Non-pigmented ciliary epithelial cell (primary cell): Measurements from ENCODE around the gene MZT1.
"Not testable (repeated sequence)": the region's sequence is repeated elsewhere in the genome, so short reads cannot be mapped to it uniquely, and the experiment has no call there.

Experiments
- DNase-seq: peaks from one replicate; pipeline ENCODE4 v3.0.0-alpha.2; 2010; ENCODE audit warnings: low read depth

Gene MZT1

GRCh38 chr13:72727417-72728289 lies at the start of gene MZT1, which contains the start of gene BORA:
Gene MZT1, minus strand, starts transcription at chr13:72727629. Its CDS starts 27 bp downstream, at chr13:72727602.
Gene BORA, plus strand, starts transcription at chr13:72727923. Its CDS starts 1,018 bp downstream, at chr13:72728941.
- DNase-seq = peak; percentile 93

GRCh38 chr13:72774019-72774418 lies 46.6 kb upstream of the MZT1 start:
- no peak for DNase-seq

GRCh38 chr13:72763411-72763810 lies 36.0 kb upstream of the MZT1 start:
- no peak for DNase-seq

DNA sequence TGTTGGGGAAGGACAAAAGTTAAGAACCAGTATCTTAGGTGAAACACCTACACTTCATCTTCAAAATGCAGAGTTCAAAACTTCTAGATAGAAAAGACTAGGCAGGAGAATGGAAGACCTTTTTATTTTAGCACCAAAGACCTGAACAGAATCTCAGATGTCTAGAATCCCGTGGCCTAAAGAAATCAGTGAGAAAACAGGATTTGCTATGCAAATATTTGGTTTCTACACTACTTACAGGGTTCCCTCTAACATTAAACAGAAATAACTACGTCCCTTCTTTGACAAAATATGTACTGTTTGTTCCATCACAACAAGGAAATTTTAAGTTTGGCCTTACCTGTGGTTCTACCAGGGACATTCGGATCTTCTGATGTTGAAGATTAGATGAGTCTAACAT lies 32.8 kb upstream of the MZT1 start:
- no peak for DNase-seq

- DNase-seq = no peak
Observed at GRCh38 chr13:72757792-72758535, 30.5 kb upstream of the MZT1 start.

- no peak for DNase-seq
Observed at GRCh38 chr13:72754111-72754510, 26.7 kb upstream of the MZT1 start.

DNA sequence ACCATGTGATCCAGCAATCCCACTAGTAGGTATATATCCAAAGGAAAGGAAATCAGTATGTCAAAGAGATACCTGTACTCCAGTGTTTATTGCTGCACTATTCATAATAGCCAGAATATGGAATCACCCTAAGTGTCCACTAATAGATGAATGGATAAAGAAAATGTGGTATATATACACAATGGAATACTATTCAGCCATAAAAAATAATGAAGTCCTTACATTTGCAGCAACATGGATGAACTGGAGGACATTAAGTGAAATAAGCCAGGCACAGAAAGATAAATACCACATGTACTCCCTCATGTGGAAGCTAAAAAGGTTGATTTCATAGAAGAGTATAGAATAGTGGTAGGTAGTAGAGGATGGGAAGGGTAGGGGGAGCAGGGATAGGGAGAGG lies 23.8 kb upstream of the MZT1 start:
- DNase-seq = no peak

GRCh38 chr13:72745260-72745659 lies 17.8 kb upstream of the MZT1 start:
- DNase-seq = no peak

DNA sequence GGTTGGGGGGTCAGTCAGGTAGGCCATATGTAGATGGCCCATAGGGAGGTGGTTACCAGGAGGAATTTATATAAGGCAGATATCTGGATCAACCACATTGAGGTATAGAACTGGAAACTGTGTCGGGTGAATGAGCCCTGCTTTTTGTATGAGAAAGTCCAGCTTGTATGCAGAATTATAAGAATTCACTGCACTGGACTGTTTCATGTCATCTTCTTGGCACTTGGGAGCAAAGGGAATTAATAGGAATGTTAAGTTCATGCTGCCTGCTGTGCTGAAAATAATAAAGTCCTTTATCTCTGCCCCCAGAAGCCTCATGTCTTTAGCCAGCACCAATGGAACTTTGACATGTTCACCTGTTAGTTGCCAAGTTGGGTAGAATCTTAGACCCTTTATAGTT lies 12.6 kb upstream of the MZT1 start:
- DNase-seq = no peak

DNA sequence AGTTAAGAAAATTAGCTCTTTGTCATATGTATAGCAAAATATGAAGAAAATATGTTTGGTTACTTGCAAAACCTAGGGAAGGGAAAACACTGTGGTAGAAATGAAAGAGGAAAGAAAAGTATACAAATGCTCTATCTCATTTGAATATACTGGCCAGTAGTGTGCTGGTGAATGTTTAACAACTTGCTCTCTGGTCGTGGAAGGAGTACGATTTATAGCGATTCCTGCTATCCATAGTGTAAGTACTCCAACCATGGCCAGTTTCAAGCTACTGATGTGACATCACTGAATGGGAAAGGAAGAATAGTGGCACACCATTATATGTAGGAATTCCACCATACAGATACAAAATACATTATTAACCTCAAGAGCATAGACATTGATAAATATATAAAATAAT lies 9.6 kb upstream of the MZT1 start:
- no peak for DNase-seq

DNA sequence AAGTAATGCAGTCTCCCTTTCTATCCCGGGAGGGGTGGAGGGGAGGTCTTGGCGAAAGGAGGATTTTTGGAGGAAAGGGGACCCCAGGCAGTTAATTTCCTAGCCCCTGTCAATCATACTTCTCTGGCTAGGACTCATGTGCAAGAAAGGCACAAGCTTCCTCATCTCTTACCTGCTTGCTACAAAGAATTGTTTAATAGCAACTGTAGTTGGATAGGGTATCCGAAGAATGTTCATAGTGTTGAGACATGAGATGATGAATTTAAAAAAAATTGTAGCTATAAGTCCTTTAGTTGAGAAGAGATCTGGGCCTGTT lies 819 bp upstream of the MZT1 start:
- DNase-seq = no peak

- DNase-seq = no peak
Observed at GRCh38 chr13:72726726-72727416, 558 bp downstream of the MZT1 start.

DNA sequence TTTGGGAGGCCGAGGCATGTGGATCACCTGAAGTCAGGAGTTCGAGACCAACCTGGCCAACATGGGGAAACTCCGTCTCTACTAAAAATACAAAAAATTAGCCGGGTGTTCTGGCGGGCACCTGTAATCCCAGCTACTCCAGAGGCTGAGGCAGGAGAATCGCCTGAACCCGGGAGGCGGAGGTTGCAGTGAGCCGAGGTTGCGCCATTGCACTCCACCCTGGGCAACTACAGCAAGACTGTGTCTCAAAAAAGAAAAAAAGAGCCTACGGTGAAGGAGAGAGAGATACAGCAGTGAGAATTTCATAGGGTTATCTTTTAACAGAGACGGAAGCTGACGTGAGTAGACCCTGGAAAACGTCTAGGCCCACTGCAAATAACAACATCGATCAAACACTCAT lies 1.2 kb downstream of the MZT1 start:
- DNase-seq = not testable (repeated sequence)

DNA sequence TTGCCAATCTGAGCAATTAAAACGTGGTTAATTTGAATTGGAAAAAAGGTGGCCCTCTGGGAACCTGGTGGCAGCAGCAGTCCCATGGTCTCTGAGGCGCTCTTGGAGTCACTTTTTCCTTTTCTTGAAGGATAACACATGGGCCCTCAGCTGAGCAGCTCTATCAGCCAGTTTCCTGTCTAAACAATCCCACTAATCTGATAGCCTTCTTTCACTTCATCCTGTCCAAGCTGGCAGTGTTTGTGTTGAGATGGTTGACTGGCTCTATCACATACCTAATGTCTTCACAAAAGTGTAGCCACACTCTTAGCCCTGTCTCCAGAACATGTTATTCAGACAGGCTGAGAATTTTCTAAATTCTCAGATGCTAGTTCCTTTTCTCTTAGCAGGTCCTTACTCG lies 10.7 kb downstream of the MZT1 start:
- DNase-seq = no peak

DNA sequence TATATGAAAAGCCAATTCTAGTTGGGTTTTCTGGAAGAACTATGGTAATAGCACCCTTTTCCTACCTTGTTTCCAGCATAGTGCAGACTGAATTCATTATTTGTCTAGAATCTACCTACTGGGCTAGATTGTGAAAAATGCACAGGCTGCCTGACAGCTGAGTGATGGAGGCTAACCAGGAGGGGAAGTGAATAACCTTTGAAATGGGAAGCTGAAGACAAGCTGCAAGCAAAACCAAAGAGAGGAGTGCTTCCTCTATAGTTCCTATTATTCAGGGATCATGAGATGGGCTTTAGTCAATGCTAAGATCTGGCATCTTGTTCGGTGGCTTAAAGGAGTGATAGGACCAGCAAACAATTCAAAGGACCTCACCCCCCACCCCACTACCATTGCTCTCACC lies 26.9 kb downstream of the MZT1 start:
- no peak for DNase-seq

GRCh38 chr13:72698164-72698563 lies 29.3 kb downstream of the MZT1 start:
- DNase-seq = no peak

GRCh38 chr13:72696579-72696978 lies 30.9 kb downstream of the MZT1 start:
- no peak for DNase-seq

GRCh38 chr13:72694314-72694713 lies 33.1 kb downstream of the MZT1 start:
- DNase-seq = no peak

GRCh38 chr13:72693832-72694231 lies 33.6 kb downstream of the MZT1 start:
- DNase-seq = no peak

- no peak for DNase-seq
Observed at GRCh38 chr13:72692884-72693514, 34.4 kb downstream of the MZT1 start.

DNA sequence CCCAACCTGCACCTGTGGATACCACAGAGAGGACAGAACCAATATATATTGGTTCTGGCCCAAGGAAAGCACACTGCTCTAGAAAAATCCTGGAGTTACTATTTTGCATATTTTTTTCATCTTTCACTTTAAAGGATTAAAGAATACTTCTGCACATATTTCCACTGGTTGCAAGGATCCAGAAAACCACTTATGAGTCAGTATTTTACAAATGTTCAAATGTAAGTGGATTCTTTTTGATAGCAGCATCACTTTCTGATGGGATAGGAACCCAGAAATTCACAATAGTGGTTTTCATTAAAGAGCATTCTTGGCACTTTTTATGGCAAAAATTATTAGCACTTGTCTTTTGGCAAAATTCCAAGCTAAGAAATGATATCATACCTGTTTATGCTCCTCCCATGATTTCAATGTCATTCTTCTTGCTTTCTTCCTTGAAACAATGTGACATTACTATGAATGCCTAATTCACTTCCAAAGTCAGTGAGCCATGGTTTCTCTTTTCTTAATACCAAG lies 38.2 kb downstream of the MZT1 start:
- no peak for DNase-seq

GRCh38 chr13:72686766-72687165 lies 40.7 kb downstream of the MZT1 start:
- DNase-seq = no peak
